CD4-positive, alpha-beta T cell (primary cell): ENCODE data around the gene CHRNB4. TPM values are rescaled to one million over a fixed set of nuclear protein-coding genes. Genes with fewer than 3 reads are reported as not detected.

Source experiments
- ATAC-seq: fragments of 200-7000 bp; cut with Tn5 transposase; one replicate; pipeline ENCODE4 v1.10.0; 2022; ENCODE audit warnings: mild to moderate bottlenecking; ENCODE audit not compliant: poor library complexity
- CTCF ChIA-PET: fragments of 350-600 bp; sonication (Branson Sonifier 250); formaldehyde crosslinking; loops from one replicate; lab custom pipeline; 2021; ENCODE audit warnings: antibody characterized with exemption, inconsistent platforms; lab: Charles Lee
- POLR2A ChIA-PET: fragments of 350-600 bp; sonication (Branson Sonifier 250); formaldehyde crosslinking; loops from one replicate; lab custom pipeline; 2021; ENCODE audit warnings: antibody characterized with exemption, inconsistent platforms; lab: Charles Lee
- DNase-seq, 14 experiments: peaks; one replicate each; pipeline ENCODE4 v3.0.0-alpha.2; 2013 to 2020; ENCODE audit warnings: mixed read lengths in 2 of 14
- H3K27ac ChIP-seq, 2 donors: one replicate each; pipeline versions ENCODE4 v1.5.1 to v1.7.0; 2013; ENCODE audit warnings: low read length in 2 of 2, low read depth in 1 of 2, mild to moderate bottlenecking in 1 of 2
- H3K27me3 ChIP-seq, 2 experiments: 1 replicate in 1 of 2; 2 replicates in 1 of 2; pipeline versions ENCODE4 v1.6.1 to v1.7.0; 2013; ENCODE audit warnings: low read length in 2 of 2, control low read depth in 1 of 2, mild to moderate bottlenecking in 1 of 2, moderate library complexity in 1 of 2; ENCODE audit not compliant: insufficient read depth in 2 of 2, control insufficient read depth in 1 of 2
- H3K36me3 ChIP-seq: one replicate; pipeline ENCODE4 v1.6.1; 2013; ENCODE audit warnings: low read length, control low read depth; ENCODE audit not compliant: insufficient read depth
- H3K4me1 ChIP-seq: one replicate; pipeline ENCODE4 v1.6.1; 2013; ENCODE audit warnings: low read length, control low read depth; ENCODE audit not compliant: insufficient read depth
- H3K4me3 ChIP-seq: one replicate; pipeline ENCODE4 v1.5.1; 2013; ENCODE audit warnings: mild to moderate bottlenecking, low read length, moderate library complexity
- H3K9me3 ChIP-seq, 2 experiments: 1 replicate in 1 of 2; 2 replicates in 1 of 2; pipeline versions ENCODE4 v1.6.1 to v1.7.0; 2013; ENCODE audit warnings: low read length in 2 of 2, mild to moderate bottlenecking in 2 of 2, control low read depth in 1 of 2, moderate library complexity in 1 of 2; ENCODE audit not compliant: control insufficient read depth in 1 of 2, insufficient read depth in 1 of 2
- H3K27ac Mint-ChIP-seq: one replicate; pipeline ENCODE4 v1.8.0; 2020; ENCODE audit warnings: mixed read lengths
- H3K27me3 Mint-ChIP-seq: one replicate; pipeline ENCODE4 v1.8.0; 2021; ENCODE audit warnings: mixed read lengths
- H3K36me3 Mint-ChIP-seq: one replicate; pipeline ENCODE4 v1.8.0; 2021; ENCODE audit warnings: low read depth, mixed read lengths
- H3K4me1 Mint-ChIP-seq: one replicate; pipeline ENCODE4 v1.8.0; 2021; ENCODE audit warnings: low read depth, mixed read lengths
- H3K4me3 Mint-ChIP-seq: one replicate; pipeline ENCODE4 v1.8.0; 2020; ENCODE audit warnings: mild to moderate bottlenecking, mixed read lengths
- H3K9me3 Mint-ChIP-seq: one replicate; pipeline ENCODE4 v1.8.0; 2020; ENCODE audit warnings: mixed read lengths
- intact Hi-C, 2 experiments: fragments of 100-400 bp; cut with DNase I in 1 of 2; cut with micrococcal nuclease in 1 of 2; formaldehyde crosslinking; loops; one replicate each; pipeline versions ENCODE4 v1.15.1 to v1.9.0; 2023 to 2025; cut with DNase I, micrococcal nuclease
- total RNA-seq, 174 experiments: library from RNA in 2 of 174; stranded (reverse) in 2 of 174; gene quantifications; one replicate each; pipeline ENCODE4 v1.2.3 and lab custom pipeline; 2021 to 2026
- TF ChIP-seq, protein P1 (sequence below): fragments of 200-600 bp; IDR thresholded peaks from one replicate; pipeline ENCODE4 v1.8.0; 2022; ENCODE audit warnings: antibody characterized with exemption, mild to moderate bottlenecking

CHRNB4 gene
- total RNA-seq, 2 experiments from 2014 or later: not detected

DNA sequence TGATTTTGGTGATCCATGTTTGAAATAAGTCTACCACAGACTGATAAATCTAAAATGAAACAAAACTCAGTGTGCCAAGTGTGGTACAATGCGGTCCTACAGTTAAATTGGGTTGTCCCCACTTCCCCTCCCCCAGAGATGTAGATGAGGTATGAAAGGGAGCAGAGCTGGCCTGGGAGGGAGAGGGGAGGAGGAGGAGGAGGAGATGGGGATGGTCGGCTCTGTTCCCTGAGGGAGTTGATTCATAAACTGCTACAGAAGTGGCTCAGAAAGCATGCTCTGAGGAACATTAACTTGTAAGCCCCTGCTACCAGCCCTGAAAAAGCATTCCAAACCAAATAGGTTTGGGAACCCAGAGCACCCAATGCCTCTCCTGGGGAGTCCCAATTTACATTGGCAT is 28.0 kb upstream of the CHRNB4 start:
- no peak for ATAC-seq
- CTCF ChIA-PET: no interaction called here
- POLR2A ChIA-PET: no interaction called here

DNA sequence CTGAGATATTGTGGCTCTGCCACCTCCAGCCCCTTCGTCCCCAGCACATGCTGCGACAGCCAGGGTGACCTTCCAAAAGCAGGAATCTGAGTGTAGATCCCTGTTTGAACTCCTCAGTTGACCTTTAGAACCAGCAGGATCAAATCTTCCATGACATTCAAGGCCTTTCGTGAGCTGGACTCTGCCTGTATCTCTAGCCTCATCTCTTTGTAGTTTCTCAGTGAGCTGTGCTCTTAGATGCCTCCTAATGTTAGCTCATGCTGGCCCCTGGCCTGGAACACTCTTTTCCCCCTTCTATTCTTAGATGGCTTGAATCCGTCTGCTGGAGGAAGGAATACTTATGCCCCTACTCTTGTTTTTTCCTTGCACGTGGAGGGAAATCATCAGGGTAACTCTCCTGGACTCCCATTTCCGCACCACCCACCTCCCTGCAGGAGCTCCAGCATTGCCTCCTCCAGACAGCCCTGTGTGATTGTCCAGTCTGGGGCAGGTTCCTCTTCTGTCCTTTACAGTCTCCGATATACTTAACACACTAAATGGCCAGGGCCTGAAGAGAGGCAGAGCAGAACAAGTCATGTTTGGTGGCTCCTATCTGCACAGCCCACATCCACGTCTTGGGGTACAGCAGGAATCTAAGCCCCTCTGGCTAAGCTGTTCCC is 26.7 kb upstream of the CHRNB4 start:
- Mint-ChIP-seq H3K9me3 (no peaks in the 10 kb centered on the region), H3K4me3 (no peak overlapping the region), H3K36me3 (no peaks in the 10 kb centered on the region), H3K27ac (no peak overlapping the region), H3K27me3 (peaks cover 14% of the 10 kb centered on the region), H3K4me1 (no peaks in the 10 kb centered on the region)
- ATAC-seq (no peak), DNase-seq (no peak)
- Histone ChIP-seq H3K9me3 (no peaks in the 10 kb centered on the region), H3K36me3 (no peaks in the 10 kb centered on the region), H3K27ac (no peak overlapping the region), H3K27me3 (peaks cover 0 to 4% of the 10 kb centered on the region in 2 experiments), H3K4me1 (no peaks in the 10 kb centered on the region), H3K4me3 (no peak overlapping the region)
- TF ChIP-seq, protein P1, sequence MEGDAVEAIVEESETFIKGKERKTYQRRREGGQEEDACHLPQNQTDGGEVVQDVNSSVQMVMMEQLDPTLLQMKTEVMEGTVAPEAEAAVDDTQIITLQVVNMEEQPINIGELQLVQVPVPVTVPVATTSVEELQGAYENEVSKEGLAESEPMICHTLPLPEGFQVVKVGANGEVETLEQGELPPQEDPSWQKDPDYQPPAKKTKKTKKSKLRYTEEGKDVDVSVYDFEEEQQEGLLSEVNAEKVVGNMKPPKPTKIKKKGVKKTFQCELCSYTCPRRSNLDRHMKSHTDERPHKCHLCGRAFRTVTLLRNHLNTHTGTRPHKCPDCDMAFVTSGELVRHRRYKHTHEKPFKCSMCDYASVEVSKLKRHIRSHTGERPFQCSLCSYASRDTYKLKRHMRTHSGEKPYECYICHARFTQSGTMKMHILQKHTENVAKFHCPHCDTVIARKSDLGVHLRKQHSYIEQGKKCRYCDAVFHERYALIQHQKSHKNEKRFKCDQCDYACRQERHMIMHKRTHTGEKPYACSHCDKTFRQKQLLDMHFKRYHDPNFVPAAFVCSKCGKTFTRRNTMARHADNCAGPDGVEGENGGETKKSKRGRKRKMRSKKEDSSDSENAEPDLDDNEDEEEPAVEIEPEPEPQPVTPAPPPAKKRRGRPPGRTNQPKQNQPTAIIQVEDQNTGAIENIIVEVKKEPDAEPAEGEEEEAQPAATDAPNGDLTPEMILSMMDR: no peak
- ChIA-PET CTCF (no interaction called here), POLR2A (no interaction called here)
- intact Hi-C loops: no loop called here

More for the DNA sequence above, 28.0 kb upstream of the CHRNB4 start:
- intact Hi-C loops: no loop called here
- no peaks in the 10 kb centered on the region for H3K36me3 Mint-ChIP-seq
- peaks cover 0 to 6% of the 10 kb centered on the region in 2 experiments for H3K9me3 ChIP-seq
- H3K27me3 Mint-ChIP-seq: peaks cover 14% of the 10 kb centered on the region
- no peaks in the 10 kb centered on the region for H3K4me1 ChIP-seq
- no peaks in the 10 kb centered on the region for H3K9me3 Mint-ChIP-seq
- no peak overlapping the region for H3K27ac ChIP-seq
- TF ChIP-seq, protein P1: no peak
- H3K27ac Mint-ChIP-seq: no peak overlapping the region
- H3K4me3 Mint-ChIP-seq: no peak overlapping the region
- H3K36me3 ChIP-seq: no peaks in the 10 kb centered on the region
- H3K4me3 ChIP-seq: no peak overlapping the region
- H3K4me1 Mint-ChIP-seq: no peaks in the 10 kb centered on the region
- H3K27me3 ChIP-seq: peaks cover 0 to 4% of the 10 kb centered on the region in 2 experiments
- no peak for DNase-seq

DNA sequence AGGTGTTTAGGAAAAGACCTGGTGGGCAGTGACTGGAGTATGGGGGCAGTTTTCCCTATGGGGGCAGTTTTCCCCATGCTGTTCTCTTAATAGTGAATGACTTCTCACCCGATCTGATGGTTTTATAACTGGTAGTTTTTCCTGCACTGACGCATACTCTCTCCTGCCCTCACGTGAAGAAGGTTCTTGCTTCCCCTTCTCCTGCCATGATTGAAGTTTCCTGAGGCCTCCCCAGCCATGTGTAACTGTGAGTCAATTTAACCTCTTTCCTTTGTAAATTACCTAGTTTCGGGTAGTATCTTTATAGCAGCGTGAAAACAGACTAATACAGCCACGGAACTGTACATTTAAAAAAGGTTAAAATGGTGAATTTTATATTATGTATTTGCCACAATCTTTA is 25.0 kb upstream of the CHRNB4 start:
- peaks cover 0 to 4% of the 10 kb centered on the region in 2 experiments for H3K27me3 ChIP-seq
- H3K36me3 ChIP-seq: no peaks in the 10 kb centered on the region
- DNase-seq (no peak), ATAC-seq (no peak)
- intact Hi-C loops: no loop called here
- peaks cover 14% of the 10 kb centered on the region for H3K27me3 Mint-ChIP-seq
- H3K27ac Mint-ChIP-seq: no peak overlapping the region
- no peak overlapping the region for H3K27ac ChIP-seq
- H3K4me1 ChIP-seq: no peaks in the 10 kb centered on the region
- H3K36me3 Mint-ChIP-seq: no peaks in the 10 kb centered on the region
- TF ChIP-seq, protein P1: no peak
- peaks cover 0 to 3% of the 10 kb centered on the region in 2 experiments for H3K9me3 ChIP-seq
- POLR2A ChIA-PET: no interaction called here
- H3K4me1 Mint-ChIP-seq: no peaks in the 10 kb centered on the region
- H3K4me3 ChIP-seq: no peak overlapping the region
- CTCF ChIA-PET: no interaction called here
- H3K4me3 Mint-ChIP-seq: no peak overlapping the region
- no peaks in the 10 kb centered on the region for H3K9me3 Mint-ChIP-seq
